CD8-positive, alpha-beta memory T cell (primary cell): ENCODE results near the gene LRCH3. TPM values are rescaled to one million over a fixed set of nuclear protein-coding genes. Genes with fewer than 3 reads are reported as not detected.
"Not testable (repeated sequence)": the region's sequence is repeated elsewhere in the genome, so short reads cannot be mapped to it uniquely, and the experiment has no call there.

ENCODE experiments used
- CTCF ChIA-PET: fragments of 350-600 bp; sonication (Branson Sonifier 250); formaldehyde crosslinking; loops from one replicate; lab custom pipeline; 2021; ENCODE audit warnings: antibody characterized with exemption; lab: Charles Lee
- POLR2A ChIA-PET: fragments of 350-600 bp; sonication (Branson Sonifier 250); formaldehyde crosslinking; loops from one replicate; lab custom pipeline; 2021; ENCODE audit warnings: antibody characterized with exemption; lab: Charles Lee
- DNase-seq, 5 donors: peaks; one replicate each; pipeline versions ENCODE4 v3.0.0 to v3.0.0-alpha.2; 2020 to 2022; ENCODE audit warnings: mixed read lengths in 1 of 5
- H3K27ac ChIP-seq: one replicate; pipeline ENCODE4 v1.7.0; 2013; ENCODE audit warnings: low read depth, mild to moderate bottlenecking, low read length, moderate library complexity
- H3K27me3 ChIP-seq: 2 replicates; pipeline ENCODE4 v1.7.0; 2013; ENCODE audit warnings: low read length, mild to moderate bottlenecking; ENCODE audit not compliant: insufficient read depth, poor library complexity, severe bottlenecking
- H3K36me3 ChIP-seq: 2 replicates; pipeline ENCODE4 v1.7.0; 2013; ENCODE audit warnings: mild to moderate bottlenecking, low read length, moderate library complexity; ENCODE audit not compliant: insufficient read depth
- H3K4me1 ChIP-seq: 2 replicates; pipeline ENCODE4 v1.7.0; 2013; ENCODE audit warnings: mild to moderate bottlenecking, low read length, moderate library complexity; ENCODE audit not compliant: insufficient read depth
- H3K4me3 ChIP-seq: 2 replicates; pipeline ENCODE4 v1.7.0; 2013; ENCODE audit warnings: mild to moderate bottlenecking, low read length
- H3K9me3 ChIP-seq: 2 replicates; pipeline ENCODE4 v1.7.0; 2013; ENCODE audit warnings: mild to moderate bottlenecking, low read length
- H3K27ac Mint-ChIP-seq, 8 donors: one replicate each; pipeline ENCODE4 v1.8.0; 2020 to 2021; ENCODE audit warnings: mixed read lengths in 8 of 8, mild to moderate bottlenecking in 6 of 8, inconsistent platforms in 3 of 8, moderate library complexity in 3 of 8
- H3K27me3 Mint-ChIP-seq, 2 donors: one replicate each; pipeline ENCODE4 v1.8.0; 2020 to 2021; ENCODE audit warnings: mixed read lengths in 2 of 2, mild to moderate bottlenecking in 1 of 2, moderate library complexity in 1 of 2
- H3K36me3 Mint-ChIP-seq, 3 donors: one replicate each; pipeline ENCODE4 v1.8.0; 2020 to 2021; ENCODE audit warnings: mixed read lengths in 3 of 3, inconsistent platforms in 1 of 3, mild to moderate bottlenecking in 1 of 3
- H3K4me1 Mint-ChIP-seq, 3 donors: one replicate each; pipeline ENCODE4 v1.8.0; 2020 to 2021; ENCODE audit warnings: mixed read lengths in 3 of 3, inconsistent platforms in 1 of 3, mild to moderate bottlenecking in 1 of 3
- H3K4me3 Mint-ChIP-seq, 7 donors: one replicate each; pipeline ENCODE4 v1.8.0; 2020 to 2021; ENCODE audit warnings: mixed read lengths in 7 of 7, mild to moderate bottlenecking in 6 of 7, moderate library complexity in 4 of 7, inconsistent platforms in 2 of 7
- H3K9me3 Mint-ChIP-seq, 5 donors: one replicate each; pipeline ENCODE4 v1.8.0; 2020 to 2022; ENCODE audit warnings: mixed read lengths in 5 of 5, mild to moderate bottlenecking in 3 of 5, moderate library complexity in 2 of 5, inconsistent platforms in 1 of 5
- polyA plus RNA-seq: library from polyadenylated mRNA; unstranded; fragments of 300-500 nt; fragmentation: Illumina TruSeq; gene quantifications from one replicate; pipeline ENCODE4 v1.2.3, GENCODE V29; 2021
- total RNA-seq, 2 experiments: library from RNA; stranded (reverse); gene quantifications; one replicate each; pipeline ENCODE4 v1.2.3, GENCODE V29; 2021

LRCH3 gene
- total and polyA plus RNA-seq, 3 experiments from 2014 or later = 26.5 to 56.3 (median 51.2) TPM

- Mint-ChIP-seq H3K9me3 (no peaks in the 10 kb centered on the region), H3K27me3 (no peaks in the 10 kb centered on the region), H3K36me3 (peaks cover 0 to 2% (median 0%) of the 10 kb centered on the region in 3 donors), H3K4me3 (no peak overlapping the region), H3K4me1 (peaks cover 8 to 13% (median 9%) of the 10 kb centered on the region in 3 donors), H3K27ac (peak overlapping the region in 2 of 8 donors; percentile 42 to 48)
- ChIA-PET POLR2A (no interaction called here), CTCF (interaction anchor here (0.7 kb wide), 1 partner anchor 36 kb away, joined by 3 read pairs; no protein-coding TSS in a partner anchor)
- Histone ChIP-seq H3K36me3 (no peaks in the 10 kb centered on the region), H3K4me1 (no peaks in the 10 kb centered on the region), H3K9me3 (no peaks in the 10 kb centered on the region), H3K27me3 (no peaks in the 10 kb centered on the region), H3K4me3 (no peak overlapping the region), H3K27ac (no peak overlapping the region)
- DNase-seq = no peak
These were observed 115.8 kb downstream of the LRCH3 start for GRCh38 chr3:197906850-197907187.

DNA sequence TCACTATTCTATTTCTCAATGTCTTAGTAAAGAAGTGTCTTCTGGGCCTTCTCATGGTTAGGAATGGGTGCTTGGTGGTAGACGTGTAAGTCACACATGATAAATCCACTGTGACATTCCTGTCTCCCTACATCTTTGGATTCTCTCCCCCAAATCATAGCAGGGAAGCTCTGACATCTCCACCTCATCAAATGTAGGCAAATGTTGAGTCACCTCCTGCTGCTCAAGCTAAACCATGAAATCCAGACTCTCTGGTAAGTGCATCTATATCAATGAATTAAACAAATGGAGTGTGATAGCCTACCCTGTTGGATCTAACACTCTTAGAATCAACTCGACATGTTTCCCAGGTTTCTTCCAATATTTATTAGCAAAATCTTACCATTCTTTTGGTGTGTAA is 116.1 kb downstream of the LRCH3 start:
- CTCF ChIA-PET = interaction anchor here (0.7 kb wide), 1 partner anchor 36 kb away, joined by 3 read pairs; no protein-coding TSS in a partner anchor
- no peaks in the 10 kb centered on the region for H3K27me3 Mint-ChIP-seq
- H3K36me3 Mint-ChIP-seq = peaks cover 0 to 2% (median 0%) of the 10 kb centered on the region in 3 donors
- H3K4me1 Mint-ChIP-seq = peaks cover 8 to 13% (median 9%) of the 10 kb centered on the region in 3 donors
- Histone ChIP-seq H3K4me1 (no peaks in the 10 kb centered on the region), H3K4me3 (no peak overlapping the region), H3K9me3 (no peaks in the 10 kb centered on the region), H3K36me3 (no peaks in the 10 kb centered on the region), H3K27ac (no peak overlapping the region), H3K27me3 (no peaks in the 10 kb centered on the region)
- no peak for DNase-seq
- H3K27ac Mint-ChIP-seq = peak overlapping the region in 2 of 8 donors; percentile 42 to 48
- POLR2A ChIA-PET = no interaction called here
- H3K4me3 Mint-ChIP-seq = no peak overlapping the region
- H3K9me3 Mint-ChIP-seq = no peaks in the 10 kb centered on the region

- DNase-seq, H3K36me3 Mint-ChIP-seq, H3K4me1 ChIP-seq, H3K9me3 ChIP-seq, H3K36me3 ChIP-seq, H3K27me3 Mint-ChIP-seq, H3K4me3 Mint-ChIP-seq, H3K27me3 ChIP-seq, H3K4me3 ChIP-seq, CTCF ChIA-PET, H3K27ac ChIP-seq, POLR2A ChIA-PET, H3K9me3 Mint-ChIP-seq: not testable (repeated sequence)
- Mint-ChIP-seq H3K4me1 (peaks cover 8 to 13% (median 9%) of the 10 kb centered on the region in 3 donors), H3K27ac (peak overlapping the region in 1 of 8 donors; percentile 44)
These were observed 117.5 kb downstream of the LRCH3 start for GRCh38 chr3:197908550-197908949.

DNA sequence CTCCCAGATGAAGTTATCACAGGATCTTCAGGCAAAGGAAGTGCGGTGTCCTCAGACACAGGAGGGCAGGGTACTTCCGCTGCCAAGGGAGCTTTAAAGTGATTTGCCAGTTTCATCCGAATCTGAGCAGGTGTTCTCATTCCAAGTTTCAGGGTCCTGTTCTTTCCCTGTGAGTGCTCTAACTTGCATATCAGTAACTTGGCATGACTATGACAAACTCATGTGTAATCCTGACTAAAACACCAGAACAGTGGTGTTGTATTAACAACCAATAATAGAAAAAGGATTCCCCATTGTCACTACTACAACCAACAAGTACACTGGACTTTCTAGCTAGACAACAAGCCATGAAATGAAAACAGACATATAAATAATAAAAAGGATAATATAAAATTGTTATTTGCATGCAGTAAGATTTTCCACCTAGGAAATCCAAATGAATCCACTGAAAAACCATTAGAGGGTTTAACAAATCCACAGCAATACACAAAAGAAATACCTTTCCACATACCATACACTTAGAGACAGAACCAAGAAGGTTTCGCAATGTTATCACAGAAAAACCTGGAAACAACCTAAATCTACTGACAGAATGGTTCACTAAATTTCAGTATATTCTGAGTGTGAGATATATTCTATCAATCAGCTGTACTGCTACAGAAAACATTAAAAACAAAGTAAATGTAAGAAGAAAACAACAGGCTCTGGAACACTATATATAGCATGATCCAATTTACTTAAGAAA is 118.1 kb downstream of the LRCH3 start:
- Histone ChIP-seq H3K4me3 (no peak overlapping the region), H3K36me3 (no peaks in the 10 kb centered on the region), H3K27me3 (no peaks in the 10 kb centered on the region), H3K27ac (no peak overlapping the region), H3K9me3 (no peaks in the 10 kb centered on the region), H3K4me1 (no peaks in the 10 kb centered on the region)
- CTCF ChIA-PET = no interaction called here
- POLR2A ChIA-PET = no interaction called here
- Mint-ChIP-seq H3K9me3 (no peaks in the 10 kb centered on the region), H3K4me3 (no peak overlapping the region), H3K27ac (no peak overlapping the region), H3K27me3 (peaks cover 0 to 1% of the 10 kb centered on the region in 2 donors), H3K4me1 (peaks cover 8 to 18% (median 9%) of the 10 kb centered on the region in 3 donors), H3K36me3 (peaks cover 0 to 8% (median 6%) of the 10 kb centered on the region in 3 donors)
- DNase-seq = no peak

- POLR2A ChIA-PET = no interaction called here
- Histone ChIP-seq H3K27ac (no peak overlapping the region), H3K36me3 (no peaks in the 10 kb centered on the region), H3K27me3 (no peaks in the 10 kb centered on the region), H3K4me1 (no peaks in the 10 kb centered on the region), H3K4me3 (no peak overlapping the region), H3K9me3 (no peaks in the 10 kb centered on the region)
- H3K4me1 Mint-ChIP-seq = peaks cover 0 to 6% (median 0%) of the 10 kb centered on the region in 3 donors
- no peaks in the 10 kb centered on the region for H3K9me3 Mint-ChIP-seq
- H3K36me3 Mint-ChIP-seq = peaks cover 0 to 8% (median 8%) of the 10 kb centered on the region in 3 donors
- DNase-seq = no peak
- peaks cover 0 to 1% of the 10 kb centered on the region in 2 donors for H3K27me3 Mint-ChIP-seq
- H3K4me3 Mint-ChIP-seq = peak overlapping the region; percentile 21 to 87 (median 64)
- CTCF ChIA-PET = no interaction called here
- H3K27ac Mint-ChIP-seq = peak overlapping the region in 6 of 8 donors; percentile 37 to 86 (median 68)
These were observed 121.9 kb downstream of the LRCH3 start for GRCh38 chr3:197912741-197913476.

DNA sequence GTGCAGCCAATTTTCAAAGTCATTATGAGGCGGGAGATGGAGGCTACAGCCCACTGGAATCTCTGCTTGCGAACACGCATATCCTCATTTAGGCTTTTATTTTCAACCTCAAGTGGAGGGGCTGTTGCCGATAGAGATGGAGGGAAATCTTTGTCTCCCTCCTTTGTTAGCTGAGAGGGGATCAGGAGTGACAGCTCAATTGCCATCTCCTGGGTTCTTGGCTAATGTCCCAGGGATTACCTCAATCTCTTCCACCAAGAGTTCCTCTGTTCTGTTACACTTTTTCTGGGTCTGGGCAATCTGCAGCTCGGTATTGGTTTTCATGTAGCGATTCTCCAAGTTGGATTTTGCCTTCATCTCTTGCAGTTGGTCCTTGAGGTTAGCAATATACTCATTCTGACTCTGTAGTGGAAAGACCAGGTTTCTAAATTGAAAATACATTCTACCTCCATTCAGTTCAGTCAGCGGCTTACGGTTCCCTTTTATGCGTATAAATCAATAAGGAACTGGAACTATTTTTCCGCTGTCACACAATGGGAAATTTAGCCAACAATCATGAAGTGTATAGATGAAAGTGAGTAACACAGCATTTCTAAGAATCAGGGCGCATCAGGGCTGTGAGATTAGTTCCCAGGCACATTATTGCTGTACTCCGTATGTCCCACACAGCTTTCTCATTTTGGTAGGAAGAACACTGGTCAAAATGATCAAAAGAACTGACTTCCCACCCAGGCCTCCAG is 122.8 kb downstream of the LRCH3 start:
- Histone ChIP-seq H3K27ac (no peak overlapping the region), H3K36me3 (no peaks in the 10 kb centered on the region), H3K4me1 (no peaks in the 10 kb centered on the region), H3K4me3 (no peak overlapping the region), H3K27me3 (no peaks in the 10 kb centered on the region), H3K9me3 (no peaks in the 10 kb centered on the region)
- Mint-ChIP-seq H3K27me3 (peaks cover 0 to 1% of the 10 kb centered on the region in 2 donors), H3K4me1 (peaks cover 0 to 6% (median 0%) of the 10 kb centered on the region in 3 donors), H3K36me3 (peaks cover 0 to 8% (median 8%) of the 10 kb centered on the region in 3 donors), H3K9me3 (no peaks in the 10 kb centered on the region), H3K27ac (peak overlapping the region in 2 of 8 donors; percentile 11 to 69), H3K4me3 (peak overlapping the region in 3 of 7 donors; percentile 11 to 82 (median 64))
- POLR2A ChIA-PET = no interaction called here
- CTCF ChIA-PET = interaction anchor here (1.9 kb wide), 1 partner anchor 8 kb away, joined by 5 read pairs; no protein-coding TSS in a partner anchor
- no peak for DNase-seq

DNA sequence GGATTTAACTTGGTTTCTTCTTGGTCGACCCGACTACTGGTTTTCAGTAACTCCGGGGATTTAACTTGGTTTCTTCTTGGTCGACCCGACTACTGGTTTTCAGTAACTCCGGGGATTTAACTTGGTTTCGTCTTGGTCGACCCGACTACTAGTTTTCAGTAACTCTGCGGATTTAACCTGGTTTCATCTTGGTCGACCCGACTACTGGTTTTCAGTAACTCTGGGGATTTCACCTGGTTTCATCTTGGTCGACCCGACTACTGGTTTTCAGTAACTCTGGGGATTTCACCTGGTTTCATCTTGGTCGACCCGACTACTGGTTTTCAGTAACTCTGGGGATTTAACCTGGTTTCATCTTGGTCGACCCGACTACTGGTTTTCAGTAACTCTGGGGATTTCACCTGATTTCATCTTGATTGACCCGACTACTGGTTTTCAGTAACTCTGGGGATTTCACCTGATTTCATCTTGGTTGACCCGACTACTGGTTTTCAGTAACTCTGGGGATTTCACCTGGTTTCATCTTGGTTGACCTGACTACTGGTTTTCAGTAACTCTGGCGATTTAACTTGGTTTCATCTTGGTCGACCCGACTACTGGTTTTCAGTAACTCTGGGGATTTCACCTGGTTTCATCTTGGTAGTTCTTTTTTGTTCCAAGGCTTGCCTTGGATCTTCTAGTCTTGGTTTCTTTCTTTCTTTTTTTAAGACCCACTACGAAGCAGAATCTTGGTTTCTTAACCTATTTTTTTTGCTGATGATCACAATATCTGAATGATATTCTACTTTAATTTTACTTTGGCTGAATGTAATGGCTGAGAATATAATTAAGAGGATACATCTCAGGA is 130.6 kb downstream of the LRCH3 start:
- H3K4me3 Mint-ChIP-seq, H3K4me1 ChIP-seq, H3K9me3 ChIP-seq, DNase-seq, H3K27me3 Mint-ChIP-seq, H3K27me3 ChIP-seq, H3K4me1 Mint-ChIP-seq, H3K27ac ChIP-seq, H3K4me3 ChIP-seq, CTCF ChIA-PET, H3K36me3 ChIP-seq, POLR2A ChIA-PET, H3K9me3 Mint-ChIP-seq: not testable (repeated sequence)
- peaks cover 19 to 33% (median 27%) of the 10 kb centered on the region in 3 donors for H3K36me3 Mint-ChIP-seq
- H3K27ac Mint-ChIP-seq = peak overlapping the region in 1 of 8 donors; percentile 24
